ENCODE results near the gene KDM6B. TPM values are rescaled to one million over a fixed set of nuclear protein-coding genes. Genes with fewer than 3 reads are reported as not detected.

KDM6B gene
- total RNA-seq, 1 donor from 2014 or later = 117 TPM

DNA sequence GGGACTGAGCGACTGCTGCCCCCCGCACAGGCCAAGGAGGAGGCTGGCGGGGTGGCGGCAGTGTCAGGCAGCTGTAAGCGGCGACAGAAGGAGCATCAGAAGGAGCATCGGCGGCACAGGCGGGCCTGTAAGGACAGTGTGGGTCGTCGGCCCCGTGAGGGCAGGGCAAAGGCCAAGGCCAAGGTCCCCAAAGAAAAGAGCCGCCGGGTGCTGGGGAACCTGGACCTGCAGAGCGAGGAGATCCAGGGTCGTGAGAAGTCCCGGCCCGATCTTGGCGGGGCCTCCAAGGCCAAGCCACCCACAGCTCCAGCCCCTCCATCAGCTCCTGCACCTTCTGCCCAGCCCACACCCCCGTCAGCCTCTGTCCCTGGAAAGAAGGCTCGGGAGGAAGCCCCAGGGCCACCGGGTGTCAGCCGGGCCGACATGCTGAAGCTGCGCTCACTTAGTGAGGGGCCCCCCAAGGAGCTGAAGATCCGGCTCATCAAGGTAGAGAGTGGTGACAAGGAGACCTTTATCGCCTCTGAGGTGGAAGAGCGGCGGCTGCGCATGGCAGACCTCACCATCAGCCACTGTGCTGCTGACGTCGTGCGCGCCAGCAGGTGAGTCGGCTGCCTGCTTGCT, 15.2 kb downstream of the KDM6B start:
- Mint-ChIP-seq H3K4me3 (ENCODE audit: low read depth) (no peak overlapping the region), H3K27ac (no peak overlapping the region), H3K27me3 (no peaks in the 10 kb centered on the region), H3K36me3 (ENCODE audit: insufficient read depth) (peaks cover 26% of the 10 kb centered on the region), H3K4me1 (ENCODE audit: low read depth) (peaks cover 8% of the 10 kb centered on the region), H3K9me3 (ENCODE audit: low read depth) (no peaks in the 10 kb centered on the region)
- TF ChIP-seq, protein P1, sequence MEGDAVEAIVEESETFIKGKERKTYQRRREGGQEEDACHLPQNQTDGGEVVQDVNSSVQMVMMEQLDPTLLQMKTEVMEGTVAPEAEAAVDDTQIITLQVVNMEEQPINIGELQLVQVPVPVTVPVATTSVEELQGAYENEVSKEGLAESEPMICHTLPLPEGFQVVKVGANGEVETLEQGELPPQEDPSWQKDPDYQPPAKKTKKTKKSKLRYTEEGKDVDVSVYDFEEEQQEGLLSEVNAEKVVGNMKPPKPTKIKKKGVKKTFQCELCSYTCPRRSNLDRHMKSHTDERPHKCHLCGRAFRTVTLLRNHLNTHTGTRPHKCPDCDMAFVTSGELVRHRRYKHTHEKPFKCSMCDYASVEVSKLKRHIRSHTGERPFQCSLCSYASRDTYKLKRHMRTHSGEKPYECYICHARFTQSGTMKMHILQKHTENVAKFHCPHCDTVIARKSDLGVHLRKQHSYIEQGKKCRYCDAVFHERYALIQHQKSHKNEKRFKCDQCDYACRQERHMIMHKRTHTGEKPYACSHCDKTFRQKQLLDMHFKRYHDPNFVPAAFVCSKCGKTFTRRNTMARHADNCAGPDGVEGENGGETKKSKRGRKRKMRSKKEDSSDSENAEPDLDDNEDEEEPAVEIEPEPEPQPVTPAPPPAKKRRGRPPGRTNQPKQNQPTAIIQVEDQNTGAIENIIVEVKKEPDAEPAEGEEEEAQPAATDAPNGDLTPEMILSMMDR (IDR thresholded peaks at IDR 0.05; ENCODE audit: unreplicated experiment) = no peak
- DNase-seq (ENCODE audit: low spot score, unreplicated experiment) = no peak

DNA sequence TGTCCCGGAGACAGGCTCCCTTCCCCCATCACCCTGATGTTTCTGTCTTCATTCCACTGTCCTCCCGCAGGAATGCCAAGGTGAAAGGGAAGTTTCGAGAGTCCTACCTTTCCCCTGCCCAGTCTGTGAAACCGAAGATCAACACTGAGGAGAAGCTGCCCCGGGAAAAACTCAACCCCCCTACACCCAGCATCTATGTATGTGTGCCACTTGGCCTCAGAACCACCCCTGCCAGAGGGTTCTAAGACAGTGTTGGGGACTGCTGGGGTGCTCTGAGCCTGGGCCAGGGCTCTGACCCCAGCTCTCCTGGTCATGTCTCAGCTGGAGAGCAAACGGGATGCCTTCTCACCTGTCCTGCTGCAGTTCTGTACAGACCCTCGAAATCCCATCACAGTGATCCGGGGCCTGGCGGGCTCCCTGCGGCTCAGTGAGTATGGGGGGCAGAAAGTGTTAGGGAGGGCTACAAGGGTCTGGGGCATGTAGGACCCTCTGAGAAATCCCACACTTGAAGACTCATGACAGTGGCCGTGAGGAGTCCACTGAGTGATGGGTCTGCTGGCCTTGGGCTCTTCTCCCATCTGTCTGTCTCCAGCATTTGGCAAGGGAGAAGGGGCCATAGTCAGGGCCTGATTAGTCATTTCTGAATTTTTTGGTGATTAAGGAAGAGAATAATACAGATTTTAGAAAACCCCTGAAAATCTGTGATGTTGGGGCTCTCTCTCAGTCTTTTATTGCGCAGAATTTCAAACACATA, 15.9 kb downstream of the KDM6B start:
- no peak overlapping the region for H3K4me3 Mint-ChIP-seq (ENCODE audit: low read depth)
- no peaks in the 10 kb centered on the region for H3K27me3 Mint-ChIP-seq
- no peak overlapping the region for H3K27ac Mint-ChIP-seq
- TF ChIP-seq, protein P1 (IDR thresholded peaks at IDR 0.05; ENCODE audit: unreplicated experiment) = no peak
- H3K36me3 Mint-ChIP-seq (ENCODE audit: insufficient read depth) = peaks cover 26% of the 10 kb centered on the region
- no peak for DNase-seq (ENCODE audit: low spot score, unreplicated experiment)
- H3K9me3 Mint-ChIP-seq (ENCODE audit: low read depth) = no peaks in the 10 kb centered on the region
- H3K4me1 Mint-ChIP-seq (ENCODE audit: low read depth) = peaks cover 7% of the 10 kb centered on the region

DNA sequence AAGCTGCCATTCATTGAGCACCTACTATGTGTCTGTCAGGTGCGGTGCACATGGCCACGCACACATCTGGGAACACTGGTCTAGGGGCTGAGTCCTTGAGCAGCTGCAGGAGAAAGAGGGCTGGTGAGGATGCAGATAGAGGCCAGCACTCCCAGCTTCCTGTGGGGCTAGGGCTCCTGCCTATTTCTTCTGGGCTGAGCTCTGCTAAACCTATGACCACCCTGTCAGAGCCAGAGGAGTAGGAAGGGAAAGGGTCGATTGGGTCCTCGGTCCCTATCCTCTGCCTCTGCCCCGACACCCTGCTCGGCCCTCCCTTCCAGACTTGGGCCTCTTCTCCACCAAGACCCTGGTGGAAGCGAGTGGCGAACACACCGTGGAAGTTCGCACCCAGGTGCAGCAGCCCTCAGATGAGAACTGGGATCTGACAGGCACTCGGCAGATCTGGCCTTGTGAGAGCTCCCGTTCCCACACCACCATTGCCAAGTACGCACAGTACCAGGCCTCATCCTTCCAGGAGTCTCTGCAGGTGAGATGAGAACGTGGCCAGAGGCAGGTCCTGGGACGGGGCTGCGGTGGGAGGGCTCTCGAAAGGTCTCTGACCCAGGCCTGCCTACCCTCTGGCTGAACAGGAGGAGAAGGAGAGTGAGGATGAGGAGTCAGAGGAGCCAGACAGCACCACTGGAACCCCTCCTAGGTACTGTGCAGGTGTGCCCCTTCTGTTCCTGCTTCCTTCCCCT, 16.9 kb downstream of the KDM6B start:
- TF ChIP-seq, protein P1 (IDR thresholded peaks at IDR 0.05; ENCODE audit: unreplicated experiment) = no peak
- Mint-ChIP-seq H3K27ac (no peak overlapping the region), H3K27me3 (no peaks in the 10 kb centered on the region), H3K36me3 (ENCODE audit: insufficient read depth) (peaks cover 32% of the 10 kb centered on the region), H3K4me1 (ENCODE audit: low read depth) (peaks cover 4% of the 10 kb centered on the region), H3K4me3 (ENCODE audit: low read depth) (no peak overlapping the region), H3K9me3 (ENCODE audit: low read depth) (no peaks in the 10 kb centered on the region)
- DNase-seq (ENCODE audit: low spot score, unreplicated experiment) = no peak

DNA sequence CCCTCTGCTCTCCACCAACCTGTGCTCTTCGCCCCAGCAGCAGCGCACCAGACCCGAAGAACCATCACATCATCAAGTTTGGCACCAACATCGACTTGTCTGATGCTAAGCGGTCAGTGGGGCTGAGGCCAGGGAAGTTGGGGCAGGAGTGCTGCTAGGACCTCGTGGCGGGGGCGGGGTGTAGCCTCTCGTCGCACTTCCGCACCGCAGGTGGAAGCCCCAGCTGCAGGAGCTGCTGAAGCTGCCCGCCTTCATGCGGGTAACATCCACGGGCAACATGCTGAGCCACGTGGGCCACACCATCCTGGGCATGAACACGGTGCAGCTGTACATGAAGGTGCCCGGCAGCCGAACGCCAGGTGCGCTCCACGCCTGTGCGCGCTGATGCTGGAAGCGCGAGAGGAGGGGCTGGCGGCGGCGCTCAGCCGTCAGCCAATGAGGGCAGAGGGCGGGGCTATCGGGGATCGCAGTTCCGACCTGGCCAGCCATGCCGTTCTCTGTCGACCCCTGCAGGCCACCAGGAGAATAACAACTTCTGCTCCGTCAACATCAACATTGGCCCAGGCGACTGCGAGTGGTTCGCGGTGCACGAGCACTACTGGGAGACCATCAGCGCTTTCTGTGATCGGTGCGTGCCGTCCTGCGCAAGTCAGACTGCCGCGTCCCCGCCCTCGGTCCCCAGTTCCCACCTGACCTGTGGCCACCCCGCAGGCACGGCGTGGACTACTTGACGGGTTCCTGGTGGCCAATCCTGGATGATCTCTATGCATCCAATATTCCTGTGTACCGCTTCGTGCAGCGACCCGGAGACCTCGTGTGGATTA, 17.6 kb downstream of the KDM6B start:
- H3K9me3 Mint-ChIP-seq (ENCODE audit: low read depth) = no peaks in the 10 kb centered on the region
- peaks cover 6% of the 10 kb centered on the region for H3K4me1 Mint-ChIP-seq (ENCODE audit: low read depth)
- DNase-seq (ENCODE audit: low spot score, unreplicated experiment) = peak; percentile 89
- peaks cover 30% of the 10 kb centered on the region for H3K36me3 Mint-ChIP-seq (ENCODE audit: insufficient read depth)
- no peak overlapping the region for H3K4me3 Mint-ChIP-seq (ENCODE audit: low read depth)
- TF ChIP-seq, protein P1 (IDR thresholded peaks at IDR 0.05; ENCODE audit: unreplicated experiment) = peak; percentile 96
- H3K27me3 Mint-ChIP-seq = no peaks in the 10 kb centered on the region
- peak overlapping the region; percentile 7 for H3K27ac Mint-ChIP-seq
